Esophagus squamous epithelium (tissue), 5 donors: ENCODE results near the gene ALDH8A1. TPM values are rescaled to one million over a fixed set of nuclear protein-coding genes. Genes with fewer than 3 reads are reported as not detected.

Experiments
- DNase-seq: peaks from one replicate; lab custom pipeline; 2025; lab: John Stamatoyannopoulos, UW
- H3K27ac ChIP-seq, 4 donors: fragments of 200-600 bp; sonication (generic); one replicate each; pipeline ENCODE4 v1.5.1; 2016 to 2019; ENCODE audit warnings: mild to moderate bottlenecking in 1 of 4
- H3K27me3 ChIP-seq, 4 donors: fragments of 200-600 bp; sonication (generic); 1 replicate in 3 of 4; 2 replicates in 1 of 4; pipeline versions ENCODE4 v1.5.1 to v1.6.0; 2017 to 2021; ENCODE audit warnings: antibody characterized with exemption in 1 of 4
- H3K36me3 ChIP-seq, 3 donors: fragments of 200-600 bp; sonication (generic); one replicate each; pipeline ENCODE4 v1.5.1; 2016 to 2019
- H3K4me1 ChIP-seq, 3 donors: fragments of 200-600 bp; sonication (generic); one replicate each; pipeline ENCODE4 v1.5.1; 2017 to 2019
- H3K4me3 ChIP-seq, 4 donors: fragments of 200-600 bp; sonication (generic); 1 replicate in 3 of 4; 2 replicates in 1 of 4; pipeline ENCODE4 v1.5.1; 2016 to 2019; ENCODE audit warnings: mild to moderate bottlenecking in 2 of 4, moderate library complexity in 1 of 4
- H3K9me3 ChIP-seq, 3 donors: fragments of 200-600 bp; sonication (generic); one replicate each; pipeline ENCODE4 v1.5.1; 2016 to 2019
- POLR2A ChIP-seq, 4 donors: fragments of 450-650 bp; IDR thresholded peaks; one replicate each; pipeline ENCODE4 v1.6.1; 2017; ENCODE audit warnings: antibody characterized with exemption in 4 of 4, mild to moderate bottlenecking in 4 of 4, moderate library complexity in 3 of 4
- whole genome bisulfite sequencing, 2 donors: methylation state at CpG; one replicate each; pipeline ENCODE4 v1.1.5; 2018; 5-methylcytosine and 5-hydroxymethylcytosine counted together
- intact Hi-C: fragments of 100-400 bp; cut with DNase I; formaldehyde crosslinking; loops from one replicate; pipeline ENCODE4 v1.15.0; 2022
- total RNA-seq, 4 donors: library from RNA; depleted of rRNA; stranded (reverse); fragments of >200 nt; gene quantifications; one replicate each; pipeline ENCODE4 v1.1.0, GENCODE V29; 2016
- TF ChIP-seq, protein P1 (sequence below), 6 experiments: fragments of 450-650 bp in 4 of 6; fragments of 200-600 bp in 2 of 6; sonication (generic) in 2 of 6; IDR thresholded peaks; one replicate each; pipeline ENCODE4 v1.5.1; 2016 to 2019; ENCODE audit warnings: antibody characterized with exemption in 6 of 6, mild to moderate bottlenecking in 4 of 6, moderate library complexity in 4 of 6
- donor health status: DM: yes; HTN: yes; CAD: no.

Gene ALDH8A1
- total RNA-seq, 4 donors from 2014 or later, result 0.13 to 0.76 (median 0.62) TPM; not detected in 1

DNA sequence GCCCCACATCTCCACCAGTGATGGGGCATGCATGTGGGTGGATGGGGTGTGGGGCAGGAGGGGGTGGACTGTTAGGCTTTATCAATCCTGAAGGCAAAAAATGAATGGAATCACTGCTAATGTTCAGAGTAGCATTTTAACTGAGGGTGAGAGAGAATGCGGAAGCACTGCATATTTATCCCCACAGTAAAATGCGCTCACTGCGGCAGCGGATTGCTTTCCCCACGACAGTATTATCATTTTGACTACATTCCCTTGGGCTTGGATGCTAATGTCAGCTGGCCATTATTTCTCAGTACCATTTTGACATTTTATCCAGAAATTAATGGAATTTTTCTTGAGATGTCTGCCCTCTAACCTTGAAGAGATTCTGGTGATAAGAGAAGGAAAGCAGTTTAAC lies 13.4 kb downstream of the ALDH8A1 start:
- DNase-seq, result no peak
- TF ChIP-seq, protein P1, sequence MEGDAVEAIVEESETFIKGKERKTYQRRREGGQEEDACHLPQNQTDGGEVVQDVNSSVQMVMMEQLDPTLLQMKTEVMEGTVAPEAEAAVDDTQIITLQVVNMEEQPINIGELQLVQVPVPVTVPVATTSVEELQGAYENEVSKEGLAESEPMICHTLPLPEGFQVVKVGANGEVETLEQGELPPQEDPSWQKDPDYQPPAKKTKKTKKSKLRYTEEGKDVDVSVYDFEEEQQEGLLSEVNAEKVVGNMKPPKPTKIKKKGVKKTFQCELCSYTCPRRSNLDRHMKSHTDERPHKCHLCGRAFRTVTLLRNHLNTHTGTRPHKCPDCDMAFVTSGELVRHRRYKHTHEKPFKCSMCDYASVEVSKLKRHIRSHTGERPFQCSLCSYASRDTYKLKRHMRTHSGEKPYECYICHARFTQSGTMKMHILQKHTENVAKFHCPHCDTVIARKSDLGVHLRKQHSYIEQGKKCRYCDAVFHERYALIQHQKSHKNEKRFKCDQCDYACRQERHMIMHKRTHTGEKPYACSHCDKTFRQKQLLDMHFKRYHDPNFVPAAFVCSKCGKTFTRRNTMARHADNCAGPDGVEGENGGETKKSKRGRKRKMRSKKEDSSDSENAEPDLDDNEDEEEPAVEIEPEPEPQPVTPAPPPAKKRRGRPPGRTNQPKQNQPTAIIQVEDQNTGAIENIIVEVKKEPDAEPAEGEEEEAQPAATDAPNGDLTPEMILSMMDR (IDR thresholded peaks at IDR 0.05), result no peak
- no peak for TF ChIP-seq POLR2A (IDR thresholded peaks at IDR 0.05)
- Histone ChIP-seq H3K4me3 (no peak overlapping the region), H3K4me1 (no peaks in the 10 kb centered on the region), H3K9me3 (no peaks in the 10 kb centered on the region), H3K27me3 (no peaks in the 10 kb centered on the region), H3K27ac (no peak overlapping the region), H3K36me3 (no peaks in the 10 kb centered on the region)
- 86 to 93% methylated on average over 5 of the region's 5 CpGs for WGBS, 2 donors
- intact Hi-C loops, result no loop called here

DNA sequence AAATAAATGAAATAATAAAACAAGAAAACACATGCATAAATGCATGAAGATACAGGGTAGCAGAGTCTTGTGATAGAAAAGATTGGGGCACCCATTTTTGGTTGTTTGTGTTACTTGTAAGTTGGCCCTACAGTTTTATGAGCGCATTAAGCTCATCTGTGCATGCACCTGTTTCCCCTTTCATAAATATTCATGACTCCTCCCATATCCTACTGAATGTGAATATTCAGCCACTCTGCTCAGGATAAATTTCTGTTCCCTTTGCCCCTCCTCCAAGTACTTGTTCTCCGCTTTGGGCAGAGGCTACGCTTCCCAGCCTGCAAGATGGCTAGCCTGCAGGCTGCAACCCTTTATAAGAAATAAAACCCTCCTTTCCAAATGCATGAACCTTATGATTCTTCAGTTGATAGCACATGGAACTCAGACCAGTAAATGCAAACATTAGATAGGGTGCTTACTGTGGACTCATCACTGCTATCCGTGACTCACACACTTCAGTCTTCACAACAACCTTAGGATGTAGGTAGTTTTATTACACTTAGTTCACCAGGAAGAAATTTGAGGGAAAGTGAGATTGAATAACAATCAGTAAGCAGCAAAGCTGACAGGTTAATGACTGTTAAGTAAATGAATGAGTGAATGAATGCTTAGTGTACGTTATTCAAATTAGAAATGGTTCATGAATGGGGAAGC lies 15.0 kb downstream of the ALDH8A1 start:
- DNase-seq, result no peak
- TF ChIP-seq, protein P1 (IDR thresholded peaks at IDR 0.05), result no peak
- no peak for TF ChIP-seq POLR2A (IDR thresholded peaks at IDR 0.05)
- WGBS, 2 donors, result 95% methylated on average over 5 of the region's 5 CpGs
- no peaks in the 10 kb centered on the region for H3K27me3 ChIP-seq
- no peak overlapping the region for H3K4me3 ChIP-seq
- no peaks in the 10 kb centered on the region for H3K9me3 ChIP-seq
- intact Hi-C loops, result no loop called here
- H3K36me3 ChIP-seq, result no peaks in the 10 kb centered on the region
- no peak overlapping the region for H3K27ac ChIP-seq
- no peaks in the 10 kb centered on the region for H3K4me1 ChIP-seq

DNA sequence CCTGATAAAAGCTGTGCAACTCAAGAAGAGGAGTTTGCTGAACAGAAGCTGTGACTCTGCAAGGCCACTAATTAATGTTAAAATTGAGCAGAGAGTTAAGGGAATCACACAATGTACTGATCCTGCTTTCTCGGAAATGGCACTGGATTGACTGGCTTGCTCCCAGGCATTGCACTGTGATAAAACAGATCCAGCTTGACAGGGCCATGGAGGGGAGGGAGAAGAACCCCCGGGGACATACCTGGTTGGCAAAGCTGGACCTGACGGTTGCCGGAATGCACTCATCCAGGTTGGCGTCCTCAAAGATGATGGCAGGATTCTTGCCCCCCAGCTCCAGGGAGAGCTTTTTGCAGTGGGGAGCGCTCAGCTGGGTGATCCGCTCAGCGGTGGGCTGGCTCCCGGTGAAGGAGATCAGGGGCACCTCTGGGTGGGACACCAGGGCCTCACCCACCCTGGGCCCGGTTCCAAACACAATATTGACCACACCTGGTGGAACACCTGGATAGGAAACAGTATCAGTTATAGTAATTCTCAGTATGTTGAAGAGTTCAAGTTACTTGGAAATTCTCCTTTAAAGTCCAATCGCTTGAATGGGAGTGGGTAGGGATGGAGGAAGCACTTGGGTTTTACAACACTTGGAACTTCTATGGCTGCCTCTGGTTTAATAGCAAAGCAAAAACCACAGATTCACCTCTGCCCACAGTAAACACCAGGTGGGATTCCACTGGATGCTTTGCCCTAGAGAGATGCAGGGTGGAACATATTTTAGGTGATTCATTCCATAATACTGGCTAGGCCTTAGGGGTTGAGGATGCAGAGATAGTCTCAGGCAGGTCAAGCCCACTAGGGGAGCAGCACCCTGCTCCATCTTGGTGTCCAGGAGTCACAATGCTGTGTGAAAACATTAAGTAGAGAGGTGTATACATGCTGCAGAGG lies 17.1 kb downstream of the ALDH8A1 start:
- H3K36me3 ChIP-seq, result no peaks in the 10 kb centered on the region
- no peak for DNase-seq
- intact Hi-C loops, result no loop called here
- H3K9me3 ChIP-seq, result no peaks in the 10 kb centered on the region
- TF ChIP-seq, protein P1 (IDR thresholded peaks at IDR 0.05), result no peak
- TF ChIP-seq POLR2A (IDR thresholded peaks at IDR 0.05), result no peak
- H3K27ac ChIP-seq, result no peak overlapping the region
- H3K27me3 ChIP-seq, result no peaks in the 10 kb centered on the region
- WGBS, 2 donors, result 53 to 76% methylated on average over 5 to 10 of the region's 11 CpGs
- no peaks in the 10 kb centered on the region for H3K4me1 ChIP-seq
- no peak overlapping the region for H3K4me3 ChIP-seq

DNA sequence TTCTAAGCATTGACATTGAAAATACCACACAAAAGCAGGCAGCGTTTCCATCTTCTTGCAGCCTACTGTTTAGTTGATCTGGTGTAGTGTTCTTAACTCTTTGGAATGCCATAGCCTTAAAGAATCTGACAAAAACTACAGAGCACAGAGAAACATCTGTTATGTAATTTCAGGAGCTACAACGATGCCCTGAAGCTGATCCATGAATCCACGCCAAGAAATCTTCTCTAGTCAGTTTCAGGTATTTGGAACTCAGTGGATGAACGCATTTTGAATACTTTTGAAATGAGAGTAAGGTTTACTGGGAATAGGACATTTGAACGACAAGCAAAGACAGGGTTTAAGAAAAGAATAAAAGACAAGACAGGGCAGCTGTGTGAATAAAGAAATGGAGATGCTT lies 17.8 kb downstream of the ALDH8A1 start:
- Histone ChIP-seq H3K9me3 (no peaks in the 10 kb centered on the region), H3K36me3 (no peaks in the 10 kb centered on the region), H3K4me3 (no peak overlapping the region), H3K27ac (no peak overlapping the region), H3K27me3 (no peaks in the 10 kb centered on the region), H3K4me1 (no peaks in the 10 kb centered on the region)
- 48 to 53% methylated on average over 5 of the region's 5 CpGs for WGBS, 2 donors
- no peak for DNase-seq
- intact Hi-C loops, result no loop called here
- TF ChIP-seq POLR2A (IDR thresholded peaks at IDR 0.05), result no peak
- TF ChIP-seq, protein P1 (IDR thresholded peaks at IDR 0.05), result no peak

DNA sequence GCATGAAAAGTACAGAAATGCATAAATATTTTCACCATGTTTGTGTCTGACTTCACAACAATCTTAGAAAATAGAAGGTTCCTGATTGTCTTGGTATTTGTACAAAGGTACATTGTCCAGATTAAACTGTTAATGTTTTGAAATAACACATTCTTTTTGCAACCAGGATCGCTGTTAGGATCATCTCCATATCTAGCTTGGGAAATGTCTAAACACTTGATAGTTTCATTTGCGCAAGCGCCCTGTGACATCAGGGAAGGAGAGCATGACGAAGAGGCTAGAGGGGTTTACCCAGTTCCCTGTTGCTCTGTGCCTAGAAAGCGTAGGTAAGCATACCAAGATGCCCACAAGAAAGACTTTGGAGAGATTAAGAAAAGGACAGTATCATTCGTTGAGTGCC lies 19.4 kb downstream of the ALDH8A1 start:
- H3K36me3 ChIP-seq, result no peaks in the 10 kb centered on the region
- TF ChIP-seq, protein P1 (IDR thresholded peaks at IDR 0.05), result no peak
- TF ChIP-seq POLR2A (IDR thresholded peaks at IDR 0.05), result no peak
- no peaks in the 10 kb centered on the region for H3K27me3 ChIP-seq
- no peak for DNase-seq
- H3K27ac ChIP-seq, result no peak overlapping the region
- no peak overlapping the region for H3K4me3 ChIP-seq
- WGBS, 2 donors, result 87 to 90% methylated on average over 6 of the region's 6 CpGs
- H3K4me1 ChIP-seq, result no peaks in the 10 kb centered on the region
- intact Hi-C loops, result no loop called here
- no peaks in the 10 kb centered on the region for H3K9me3 ChIP-seq
